GM12878 (cell line): Measurements from ENCODE around the gene MYO15A. TPM values are rescaled to one million over a fixed set of nuclear protein-coding genes. Genes with fewer than 3 reads are reported as not detected.

ENCODE experiments used
- ATAC-seq: fragments of 200-7000 bp; cut with Tn5 transposase; 3 replicates; pipeline ENCODE4 v1.9.1; 2020; ENCODE audit warnings: mild to moderate bottlenecking, moderate library complexity
- BruUV-seq: library from RNA; stranded (reverse); fragments of 400-500 nt; replicated peaks from 2 replicates; lab custom pipeline; 2021; lab: Mats Ljungman, UMichigan
- CTCF ChIA-PET: fragments of 300-600 bp; sonication (Branson Sonifier 250); formaldehyde crosslinking; extraction: SDS; loops from one replicate; lab custom pipeline; 2021; ENCODE audit warnings: inconsistent platforms; lab: Yijun Ruan, JAX
- POLR2A ChIA-PET: fragments of 350-600 bp; formaldehyde crosslinking; extraction: SDS; loops from one replicate; lab custom pipeline; 2021; ENCODE audit warnings: inconsistent platforms; lab: Charles Lee
- RAD21 ChIA-PET: fragments of 300-600 bp; sonication (Branson Sonifier 250); formaldehyde crosslinking; loops from one replicate; lab custom pipeline; 2023; ENCODE audit warnings: antibody characterized with exemption; ENCODE audit not compliant: unreplicated experiment; lab: Charles Lee
- SMC1A ChIA-PET: fragments of 300-600 bp; sonication (Branson Sonifier 250); formaldehyde crosslinking; loops from one replicate; lab custom pipeline; 2023; ENCODE audit not compliant: unreplicated experiment, uncharacterized antibody; lab: Charles Lee
- DNase-seq: peaks from one replicate; pipeline ENCODE4 v3.0.0-alpha.2; 2011; ENCODE audit warnings: low read depth, low spot score
- FAIRE-seq: peaks from 3 replicates; lab custom pipeline; 2011; peaks lifted over from hg19 to GRCh38; lab: Jason Lieb, UNC
- H2AFZ ChIP-seq: 2 replicates; pipeline ENCODE4 v1.6.0; 2011; ENCODE audit warnings: low read depth, low read length, control low read depth; ENCODE audit not compliant: control insufficient read depth
- H3K27ac ChIP-seq: 2 replicates; pipeline ENCODE4 v1.5.1; 2011; ENCODE audit warnings: control low read depth; ENCODE audit not compliant: control insufficient read depth, insufficient read depth
- H3K27me3 ChIP-seq, 2 experiments: replicated peaks in 1 of 2; 2 replicates each; pipeline versions ENCODE4 v1.6.0 to v1.6.1; 2011; ENCODE audit warnings: low read length in 1 of 2; ENCODE audit not compliant: control insufficient read depth in 2 of 2, insufficient read depth in 2 of 2
- H3K36me3 ChIP-seq, 2 experiments: 2 replicates each; pipeline ENCODE4 v1.5.1; 2011; ENCODE audit warnings: low read length in 1 of 2; ENCODE audit not compliant: control insufficient read depth in 2 of 2, insufficient read depth in 2 of 2
- H3K4me1 ChIP-seq: 2 replicates; pipeline ENCODE4 v1.6.1; 2011; ENCODE audit warnings: mild to moderate bottlenecking, low read length, moderate library complexity, mixed read lengths; ENCODE audit not compliant: control insufficient read depth, insufficient read depth
- H3K4me2 ChIP-seq: 2 replicates; pipeline ENCODE4 v1.6.0; 2011; ENCODE audit warnings: control low read depth; ENCODE audit not compliant: control insufficient read depth, insufficient read depth
- H3K4me3 ChIP-seq: fragments of 200-600 bp; sonication (generic); 2 replicates; pipeline ENCODE4 v1.5.1; 2016
- H3K79me2 ChIP-seq: 2 replicates; pipeline ENCODE4 v1.6.0; 2011; ENCODE audit warnings: low read length; ENCODE audit not compliant: control insufficient read depth, insufficient read depth
- H3K9ac ChIP-seq: 2 replicates; pipeline ENCODE4 v1.8.0; 2011; ENCODE audit warnings: low read length, control low read depth, mixed read lengths; ENCODE audit not compliant: control insufficient read depth, insufficient read depth
- H3K9me3 ChIP-seq: replicated peaks from 3 replicates; pipeline ENCODE4 v1.5.1; 2011; ENCODE audit warnings: mild to moderate bottlenecking, low read length; ENCODE audit not compliant: control insufficient read depth, insufficient read depth
- H4K20me1 ChIP-seq: 2 replicates; pipeline ENCODE4 v1.6.0; 2011; ENCODE audit not compliant: control insufficient read depth, insufficient read depth
- CBX3 ChIP-seq: fragments of 200-600 bp; sonication (generic); IDR thresholded peaks from 2 replicates; pipeline ENCODE4 v1.6.1; 2016; ENCODE audit warnings: low read depth, borderline replicate concordance
- EED ChIP-seq: sonication (generic); IDR thresholded peaks from 2 replicates; pipeline ENCODE4 v1.6.1; 2016; ENCODE audit warnings: antibody characterized with exemption, low read depth
- HDAC6 ChIP-seq: fragments of 200-600 bp; sonication (generic); IDR thresholded peaks from one replicate; pipeline ENCODE4 v1.8.0; 2017; ENCODE audit warnings: antibody characterized with exemption; ENCODE audit not compliant: unreplicated experiment
- JUND ChIP-seq: IDR thresholded peaks from 2 replicates; pipeline ENCODE4 v1.6.1; 2012; ENCODE audit warnings: low read depth, mild to moderate bottlenecking, low read length, improper control_type of control experiment, moderate library complexity
- MXI1 ChIP-seq: fragments of 150-350 bp; IDR thresholded peaks from 2 replicates; pipeline ENCODE4 v1.6.1; 2011; ENCODE audit warnings: low read depth, mild to moderate bottlenecking, inconsistent platforms, low read length, improper control_type of control experiment
- PKNOX1 ChIP-seq: fragments of 450-650 bp; IDR thresholded peaks from 2 replicates; pipeline ENCODE4 v1.6.1; 2016; ENCODE audit warnings: mild to moderate bottlenecking
- PML ChIP-seq: IDR thresholded peaks from 2 replicates; pipeline ENCODE4 v1.6.1; 2012; ENCODE audit warnings: low read length, inconsistent platforms
- POLR2AphosphoS5 ChIP-seq: IDR thresholded peaks from 2 replicates; pipeline ENCODE4 v1.6.1; 2011; ENCODE audit warnings: mild to moderate bottlenecking, low read length, inconsistent platforms
- RCOR1 ChIP-seq: conservative IDR thresholded peaks from 2 replicates; pipeline ENCODE4 v1.6.1; 2012; ENCODE audit warnings: low read depth, low read length, improper control_type of control experiment
- TCF7 ChIP-seq: IDR thresholded peaks from 2 replicates; pipeline ENCODE4 v1.6.1; 2014; ENCODE audit warnings: antibody characterized with exemption, borderline replicate concordance
- ZBTB4 ChIP-seq: fragments of 450-650 bp; formaldehyde crosslinking; IDR thresholded peaks from 2 replicates; pipeline ENCODE4 v1.4.0; 2022; ENCODE audit warnings: mild to moderate bottlenecking, moderate library complexity
- ZNF217 ChIP-seq: fragments of 450-650 bp; IDR thresholded peaks from 2 replicates; pipeline ENCODE4 v1.6.1; 2017; ENCODE audit warnings: antibody characterized with exemption, mild to moderate bottlenecking
- ZNF592 ChIP-seq: fragments of 450-650 bp; IDR thresholded peaks from 2 replicates; pipeline ENCODE4 v1.6.1; 2017; ENCODE audit warnings: mild to moderate bottlenecking, moderate library complexity
- ZSCAN29 ChIP-seq: fragments of 450-650 bp; IDR thresholded peaks from 2 replicates; pipeline ENCODE4 v1.6.1; 2017; ENCODE audit warnings: mild to moderate bottlenecking, moderate library complexity
- WGBS: methylation state at CpG from one replicate; pipeline ENCODE4 v1.1.6; 2016; ENCODE audit warnings: low lambda C conversion rate; ENCODE audit not compliant: insufficient replicate concordance, insufficient coverage; ENCODE audit errors: missing lambda C conversion rate; 5-methylcytosine and 5-hydroxymethylcytosine counted together
- in situ Hi-C: fragments of 300-500 bp; cut with MboI; formaldehyde crosslinking; loops from 9 replicates; pipeline ENCODE4 v1.14.3; 2018; ENCODE audit warnings: mixed read lengths
- intact Hi-C: fragments of 100-400 bp; cut with micrococcal nuclease; formaldehyde crosslinking; loops from one replicate; pipeline ENCODE4 v1.14.2; 2022; ENCODE audit not compliant: unreplicated experiment
- polyA plus RNA-seq, 11 experiments: library from polyadenylated mRNA; depleted of rRNA in 4 of 11; unstranded in 6 of 11; stranded (reverse) in 5 of 11; fragments of >200 nt; fragmentation: Nextera tagmentation in 4 of 11; fragmentation: Illumina TruSeq in 1 of 11; extraction: Ambion mirVana in 4 of 11; extraction: Trizol in 1 of 11; gene quantifications; 1 replicate in 1 of 11; 2 replicates in 10 of 11; pipeline versions ENCODE4 v1.2.1 to v1.2.3, GENCODE V29; 2011 to 2016; ENCODE audit warnings: inconsistent platforms in 2 of 11, missing spikeins in 2 of 11, low read depth in 1 of 11
- total RNA-seq, 4 experiments: library from RNA; depleted of rRNA in 3 of 4; stranded (reverse); fragments of >200 nt in 3 of 4; fragmentation: Illumina TruSeq in 1 of 4; extraction: Trizol in 1 of 4; gene quantifications; 2 replicates each; pipeline versions ENCODE4 v1.2.1 to v1.2.3, GENCODE V29; 2013 to 2021

Gene MYO15A
- total and polyA plus RNA-seq, 10 of the 15 experiments (the other 5 are each of a cell fraction or from before 2014, with no cell fraction given): 0.03 to 0.77 (median 0.21) TPM; not detected in 4

GRCh38 chr17:18224053-18224386 lies 115.5 kb downstream of the MYO15A start:
- CTCF ChIA-PET: interaction anchor here (1.3 kb wide), 1 partner anchor 82 kb away, joined by 5 read pairs; no protein-coding TSS in a partner anchor
- DNase-seq (no peak), ATAC-seq (no peak), FAIRE-seq (no peak)
- Histone ChIP-seq H3K4me2 (no peak overlapping the region), H3K36me3 (no peaks in the 10 kb centered on the region), H3K27me3 (no peaks in the 10 kb centered on the region), H3K79me2 (no peaks in the 10 kb centered on the region), H3K4me1 (peaks cover 10% of the 10 kb centered on the region), H3K9ac (no peak overlapping the region), H3K27ac (no peak overlapping the region), H3K9me3 (no peaks in the 10 kb centered on the region), H2AFZ (no peak overlapping the region), H3K4me3 (no peak overlapping the region), H4K20me1 (no peaks in the 10 kb centered on the region)
- RAD21 ChIA-PET: no interaction called here
- in situ Hi-C loops (no loop called here), intact Hi-C loops (no loop called here)
- POLR2A ChIA-PET: interaction anchor here (0.6 kb wide), 1 partner anchor 31 kb away, joined by 3 read pairs; no protein-coding TSS in a partner anchor
- SMC1A ChIA-PET: interaction anchor here (1.2 kb wide), 1 partner anchor 41 kb away, joined by 3 read pairs; no protein-coding TSS in a partner anchor
- no peak for TF ChIP-seq ZNF592
- no peak for TF ChIP-seq MXI1
- no peak for TF ChIP-seq PML
- no peak for TF ChIP-seq TCF7
- TF ChIP-seq ZBTB4: no peak
- no peak for TF ChIP-seq CBX3
- TF ChIP-seq EED: no peak
- TF ChIP-seq JUND: no peak
- TF ChIP-seq ZSCAN29: no peak
- no peak for TF ChIP-seq ZNF217
- no peak for TF ChIP-seq PKNOX1
- TF ChIP-seq RCOR1: no peak
- no peak for TF ChIP-seq HDAC6
- no peak for TF ChIP-seq POLR2AphosphoS5
- no TSS peak for BruUV-seq
- 49% methylated on average over 4 of the region's 4 CpGs for WGBS
